Activated CD8-positive, alpha-beta memory T cell treated with anti-CD3 and anti-CD28 coated beads, Interleukin-2, amount 50 U/mL, for 48 hours (primary cell): ENCODE results near the gene SRRM2.
"Not testable (repeated sequence)": the region's sequence is repeated elsewhere in the genome, so short reads cannot be mapped to it uniquely, and the experiment has no call there.

Source experiments
- DNase-seq: peaks from one replicate; pipeline ENCODE4 v3.0.0-alpha.2; 2020

SRRM2 gene

DNA sequence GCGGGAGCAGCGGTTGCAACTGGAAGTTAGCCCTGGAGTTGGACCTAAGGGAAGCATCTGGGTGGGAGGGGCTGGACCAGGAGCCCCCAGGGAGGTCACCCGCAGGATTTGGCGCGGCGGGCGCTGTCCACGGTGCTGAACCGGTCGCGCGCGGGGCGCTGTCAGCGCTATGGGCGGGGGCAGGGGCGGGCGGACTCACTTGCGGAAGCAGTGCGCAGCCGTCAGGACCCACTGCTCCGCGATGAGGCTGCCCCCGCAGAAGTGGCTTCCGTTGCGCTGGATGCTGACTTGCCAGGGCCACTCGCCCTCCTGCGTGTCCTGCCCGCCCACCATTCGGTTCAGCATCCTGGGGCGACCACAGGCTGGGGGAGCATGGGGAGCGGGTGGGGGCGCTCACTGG is 36.9 kb upstream of the SRRM2 start:
- peak; percentile 94 for DNase-seq

DNA sequence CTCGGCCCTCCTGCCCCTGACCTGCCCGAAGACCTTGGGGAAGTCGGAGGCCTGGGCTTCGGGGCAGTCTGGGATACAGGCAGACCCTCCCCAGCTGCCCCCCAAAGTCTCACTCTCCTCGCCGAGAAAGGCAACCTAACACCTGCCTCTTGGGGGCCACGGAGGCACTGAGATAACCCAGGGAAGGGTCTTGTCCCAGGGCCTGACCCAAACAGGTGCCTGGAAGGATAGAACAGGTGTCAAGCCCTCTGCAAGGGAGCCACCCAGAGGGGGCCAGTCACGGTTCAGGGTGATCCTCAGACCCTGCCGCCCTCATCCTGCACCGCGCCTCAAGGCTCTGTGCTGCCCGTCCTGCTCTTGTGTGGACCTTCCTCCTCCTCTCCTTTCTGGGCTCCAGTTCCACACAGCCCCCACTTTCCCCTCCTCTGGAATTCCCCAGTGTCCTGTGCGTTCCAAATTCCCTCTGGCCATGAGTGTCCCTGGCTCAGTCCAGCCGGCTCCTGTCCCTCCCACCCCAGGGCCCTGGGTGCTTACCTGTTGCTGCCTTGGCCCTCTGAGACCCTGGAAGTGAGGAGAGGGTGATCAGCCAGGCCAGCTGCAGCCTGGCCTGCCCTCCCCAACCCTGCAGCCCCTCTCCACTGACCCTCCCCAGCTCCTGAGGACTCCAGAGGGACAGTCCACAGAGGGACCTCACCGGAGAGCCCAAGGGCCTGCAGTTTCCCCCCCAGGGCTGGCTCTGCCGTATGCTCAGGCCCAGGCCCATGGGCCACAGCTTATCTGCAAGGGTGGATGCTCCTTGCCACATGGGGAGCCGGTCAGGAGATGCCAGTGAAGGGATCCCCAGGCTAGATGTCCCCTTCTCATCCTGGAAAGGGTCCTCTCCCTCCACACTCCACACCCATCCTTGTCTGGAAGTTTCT is 36.2 kb upstream of the SRRM2 start:
- DNase-seq: no peak

DNA sequence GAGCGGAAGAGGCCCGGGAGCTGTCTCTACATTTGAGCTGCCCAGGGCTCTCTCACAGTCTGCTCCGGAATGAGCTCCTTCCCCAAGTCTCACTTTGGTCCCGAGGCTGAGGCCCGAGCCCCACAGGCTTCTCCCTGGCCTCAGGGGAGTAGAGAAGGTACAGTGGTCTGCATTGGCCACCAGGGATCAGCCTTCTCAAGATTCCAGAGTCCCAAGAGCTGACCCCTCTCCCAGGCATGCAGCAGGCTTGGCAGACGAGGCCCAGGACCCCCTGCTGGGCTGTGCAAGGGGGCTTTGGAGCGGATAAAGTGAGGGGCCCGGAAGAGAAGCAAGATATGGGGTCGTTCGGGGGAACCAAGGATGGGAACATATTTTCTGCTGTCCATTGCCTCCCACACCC is 35.5 kb upstream of the SRRM2 start:
- no peak for DNase-seq

DNA sequence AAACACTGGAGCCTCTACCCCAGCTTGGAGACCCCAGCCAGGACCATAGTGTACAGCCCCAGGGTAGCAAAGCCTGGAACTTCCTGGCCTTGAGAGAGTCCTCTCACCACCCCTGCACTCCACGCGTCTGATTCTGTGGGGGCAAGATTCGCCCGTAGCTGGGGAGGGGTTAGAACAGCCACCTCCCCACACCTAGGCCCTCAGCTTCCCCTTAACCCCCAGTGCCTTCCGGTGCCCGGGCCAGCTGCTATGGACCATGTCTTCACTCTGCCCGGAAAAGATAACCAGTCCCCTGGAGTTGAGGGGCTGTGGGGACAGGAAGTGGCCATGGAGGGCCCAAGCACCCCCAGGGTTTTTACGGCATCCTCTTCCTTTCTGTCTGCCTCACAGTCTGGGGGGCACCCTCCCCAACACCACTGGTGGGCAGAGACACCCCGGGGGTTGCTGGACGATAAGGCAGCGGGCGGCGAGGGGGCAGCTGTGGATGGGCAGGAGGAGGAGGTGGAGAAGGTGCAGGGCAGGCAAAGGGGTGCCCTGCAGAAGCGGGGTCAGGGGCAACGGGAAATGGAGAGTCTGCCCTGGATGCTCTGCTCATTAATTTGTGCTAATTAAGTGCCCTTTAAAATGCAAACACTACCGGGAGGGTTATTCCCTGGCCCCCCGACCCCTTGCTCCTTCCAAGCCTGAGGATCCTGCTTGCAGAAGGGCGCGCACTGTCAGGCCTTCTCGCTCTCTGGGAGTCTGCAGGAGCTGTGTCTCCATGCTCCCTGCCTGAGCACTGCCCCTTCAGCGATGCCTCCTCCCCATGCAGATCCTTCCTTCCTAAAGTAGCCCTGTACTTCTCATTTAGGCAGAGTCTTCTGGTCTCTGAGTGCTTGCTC is 34.8 kb upstream of the SRRM2 start:
- DNase-seq: no peak

DNA sequence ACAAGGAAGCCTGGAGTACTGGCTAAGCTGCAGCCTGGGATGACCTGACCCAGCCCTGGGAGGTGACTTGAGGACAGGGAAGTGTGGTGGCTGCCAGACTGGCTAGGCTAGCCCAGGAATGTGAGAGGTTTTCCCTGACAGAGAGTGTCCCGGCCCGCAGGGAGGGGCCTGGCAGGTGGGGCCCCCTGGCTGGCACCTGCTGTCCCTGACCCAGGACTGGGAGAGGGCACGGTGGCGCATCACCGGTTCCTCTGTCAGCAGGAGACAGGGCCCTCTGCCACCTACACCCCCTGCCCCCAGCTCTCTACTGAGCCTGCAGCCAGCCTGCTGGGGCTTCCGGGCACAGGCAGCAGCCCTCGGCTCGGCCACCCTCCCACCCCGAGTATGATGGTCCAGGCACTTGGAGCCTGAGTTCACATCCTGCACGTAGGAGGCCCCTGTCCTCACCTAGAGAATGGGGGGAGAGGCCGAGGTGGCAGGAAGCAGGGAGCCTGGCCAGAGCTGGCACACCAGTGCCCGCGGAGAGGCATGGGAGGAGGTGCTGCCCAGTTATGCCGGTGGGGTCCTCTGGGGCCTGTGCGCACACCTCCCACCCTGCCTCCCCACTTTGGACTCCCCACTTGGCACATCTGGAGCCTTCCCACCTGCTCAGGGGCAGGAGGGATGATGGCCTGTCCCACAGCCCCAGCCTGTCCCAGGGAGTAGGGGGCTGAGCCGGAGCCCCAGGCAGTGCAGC is 32.9 kb upstream of the SRRM2 start:
- no peak for DNase-seq

DNA sequence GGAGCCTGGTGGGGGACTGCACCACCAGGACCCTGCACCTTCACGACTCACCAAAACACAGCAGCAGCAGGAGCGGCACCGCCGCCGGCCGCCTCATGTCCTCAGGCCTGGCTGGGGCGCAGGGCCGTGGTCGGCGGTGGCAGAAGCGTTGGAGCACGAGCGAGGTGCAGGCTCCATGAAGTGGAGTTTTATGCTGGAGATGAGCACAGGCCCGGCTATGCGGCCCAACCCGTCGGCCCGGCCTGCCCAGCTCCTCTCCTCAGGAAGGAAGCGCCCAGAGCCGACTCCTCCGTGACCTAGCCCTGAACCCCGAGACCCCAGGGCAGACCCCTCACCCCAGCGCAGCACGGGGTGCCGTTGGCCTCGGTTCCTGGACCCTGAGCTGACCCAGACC is 32.4 kb upstream of the SRRM2 start, which contains the start of gene PRSS27:
TSS of gene PRSS27 (minus strand) at position 161 of the 394 bp plus-strand sequence. CDS start at position 97, 64 bp downstream.
- DNase-seq: no peak

DNA sequence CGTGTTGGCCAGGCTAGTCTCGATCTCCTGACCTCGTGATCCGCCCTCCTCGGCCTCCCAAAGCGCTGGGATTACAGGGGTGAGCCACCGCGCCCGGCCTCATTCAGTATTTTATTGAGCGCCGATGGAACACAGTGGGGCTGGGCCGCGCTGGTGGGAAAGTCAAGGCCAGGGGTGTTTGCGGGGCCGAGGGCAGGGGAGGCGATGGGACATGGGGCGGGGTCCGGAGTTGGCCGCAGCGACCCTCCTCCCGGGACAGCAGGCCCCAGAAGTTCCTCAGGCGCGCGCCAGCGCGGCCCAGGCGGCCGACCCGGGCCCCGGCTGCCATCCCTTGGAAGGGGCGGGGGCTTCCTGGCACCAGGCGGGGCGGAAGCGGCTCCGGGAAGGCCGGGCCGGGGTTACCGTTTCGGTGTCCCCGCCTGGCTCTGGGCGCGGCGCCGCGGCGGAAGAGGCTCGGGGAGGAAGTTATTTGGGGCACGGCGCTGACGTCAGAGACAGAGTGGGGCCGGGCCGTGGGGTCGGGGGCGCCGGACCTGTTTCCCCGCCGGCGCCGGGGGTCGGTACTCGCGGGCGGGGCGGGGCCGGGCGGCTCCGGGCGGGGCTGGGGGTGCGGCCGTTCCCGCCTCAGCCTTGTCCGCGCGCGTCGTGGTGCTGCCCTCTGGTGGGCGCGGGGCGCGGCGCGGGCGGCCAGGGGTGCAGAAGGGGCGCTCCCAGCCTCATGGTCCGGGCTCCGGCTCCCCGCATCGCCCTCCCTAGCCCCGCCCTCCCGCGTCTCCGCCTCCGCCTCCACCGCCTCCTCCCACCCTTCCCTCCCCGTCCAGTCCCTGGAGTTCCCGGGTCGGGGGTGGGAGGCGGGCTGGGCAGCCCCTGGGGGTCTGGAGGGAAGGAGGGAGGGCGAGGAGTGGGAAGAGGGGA is 31.5 kb upstream of the SRRM2 start:
- peak; percentile 95 for DNase-seq

DNA sequence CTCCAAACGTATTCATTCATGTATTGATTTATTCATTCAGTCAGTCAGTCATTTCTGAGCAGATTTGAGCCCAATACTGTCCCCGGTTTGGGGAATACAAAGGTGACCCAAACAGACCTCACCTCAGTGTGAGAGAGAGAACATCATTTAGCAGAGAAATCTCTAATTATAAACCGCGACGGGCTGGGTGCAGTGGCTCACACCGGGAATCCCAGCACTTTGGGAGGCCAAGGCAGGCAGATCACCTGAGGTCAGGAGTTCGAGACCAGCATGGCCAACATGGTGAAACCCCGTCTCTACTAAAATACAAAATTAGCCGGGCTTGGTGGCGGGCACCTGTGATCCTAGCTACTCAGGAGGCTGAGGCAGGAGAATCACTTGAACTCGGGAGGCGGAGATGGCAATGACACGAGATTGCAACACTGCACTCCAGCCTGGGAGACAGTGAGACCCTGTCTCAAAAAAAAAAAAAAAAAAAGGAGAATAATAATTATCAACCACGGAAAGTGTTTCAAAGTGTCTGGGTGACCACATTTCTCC is 30.7 kb upstream of the SRRM2 start:
- not testable (repeated sequence) for DNase-seq

DNA sequence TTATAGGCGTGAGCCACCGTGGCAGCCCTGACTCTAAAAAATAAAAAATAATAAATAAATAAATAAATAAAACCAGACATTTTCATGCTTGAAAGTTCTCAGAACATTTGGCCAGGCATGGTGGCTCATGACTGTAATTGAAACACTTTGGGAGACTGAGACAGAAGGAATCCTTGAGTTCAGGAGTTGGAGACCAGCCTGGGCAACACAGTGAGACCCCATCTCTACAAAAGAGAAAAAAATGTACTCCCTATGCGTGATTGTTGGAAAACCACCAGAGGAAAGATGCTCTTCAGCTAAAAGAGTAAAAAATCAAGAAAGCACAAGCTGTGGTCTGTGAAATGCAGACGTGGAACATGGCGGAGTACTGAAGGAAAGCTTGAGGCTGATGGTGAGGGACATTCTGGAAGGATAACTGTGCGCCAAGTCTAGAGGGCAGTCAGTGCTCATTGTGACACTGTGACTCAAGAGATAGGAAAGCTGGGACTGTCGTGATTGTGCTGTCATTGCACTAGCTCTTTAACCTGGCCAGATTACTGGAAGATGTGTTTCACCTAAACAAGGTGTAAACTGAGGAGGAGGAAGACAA is 28.3 kb upstream of the SRRM2 start:
- no peak for DNase-seq

DNA sequence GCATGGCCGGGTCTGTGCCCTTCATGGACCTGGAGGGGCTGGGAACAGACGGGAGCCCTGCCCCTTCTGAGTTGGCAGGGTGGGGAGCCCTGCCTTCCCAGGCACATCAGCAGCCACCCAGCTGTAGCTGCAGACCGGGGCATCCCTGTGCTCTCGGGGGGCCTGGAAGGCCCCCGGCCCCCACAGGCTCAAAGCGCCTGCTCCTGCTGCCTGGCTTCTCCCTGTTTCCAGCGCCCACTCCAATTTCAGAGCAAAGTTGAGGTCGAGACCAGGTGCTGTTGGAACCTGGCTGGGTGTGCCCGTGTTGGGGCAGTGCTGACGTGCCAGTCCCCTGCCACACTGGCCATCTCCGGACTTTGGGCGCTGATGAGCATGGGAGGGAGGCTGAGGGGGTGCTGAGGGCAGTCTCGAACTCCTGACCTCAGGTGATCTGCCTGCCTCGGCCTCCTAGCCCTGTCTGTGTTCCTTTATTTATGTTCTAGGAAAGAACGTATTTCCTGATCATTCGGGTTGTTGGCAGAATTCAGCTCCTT is 27.6 kb upstream of the SRRM2 start:
- DNase-seq: no peak

DNA sequence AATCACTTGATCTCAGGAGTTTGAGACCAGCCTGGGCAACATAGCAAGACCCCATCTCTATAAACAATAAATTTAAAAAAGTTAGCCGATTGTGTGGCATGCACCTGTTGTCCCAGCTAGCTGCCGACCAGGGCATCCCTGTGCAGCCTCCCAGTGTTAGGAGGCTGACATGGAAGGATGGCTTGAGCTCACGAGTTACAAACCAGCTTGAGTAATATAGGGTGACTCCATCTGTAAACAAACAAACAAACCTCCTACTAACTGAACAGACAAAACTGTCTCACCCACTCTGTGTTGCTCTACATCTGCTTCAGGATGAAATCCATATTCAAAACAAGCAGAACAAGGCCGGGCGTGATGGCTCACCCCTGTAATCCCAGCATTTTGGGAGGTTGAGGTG is 25.5 kb upstream of the SRRM2 start:
- no peak for DNase-seq

DNA sequence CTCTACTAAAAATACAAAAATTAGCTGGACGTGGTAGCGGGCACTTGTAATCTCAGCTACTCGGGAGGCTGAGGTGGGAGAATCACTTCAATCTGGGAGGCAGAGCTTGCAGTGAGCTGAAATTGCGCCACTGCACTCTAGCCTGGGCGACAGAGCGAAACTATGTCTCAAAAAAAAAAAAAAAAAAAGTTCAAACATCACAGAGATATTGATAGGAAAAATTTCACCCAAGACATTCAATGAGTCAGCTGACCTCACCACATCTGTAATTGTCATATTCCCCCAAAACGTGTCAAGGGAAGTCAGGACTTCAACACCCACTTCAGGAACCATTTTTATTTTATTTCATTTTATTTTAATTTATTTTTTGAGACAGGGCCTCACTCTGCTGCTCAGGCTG is 24.4 kb upstream of the SRRM2 start:
- no peak for DNase-seq

DNA sequence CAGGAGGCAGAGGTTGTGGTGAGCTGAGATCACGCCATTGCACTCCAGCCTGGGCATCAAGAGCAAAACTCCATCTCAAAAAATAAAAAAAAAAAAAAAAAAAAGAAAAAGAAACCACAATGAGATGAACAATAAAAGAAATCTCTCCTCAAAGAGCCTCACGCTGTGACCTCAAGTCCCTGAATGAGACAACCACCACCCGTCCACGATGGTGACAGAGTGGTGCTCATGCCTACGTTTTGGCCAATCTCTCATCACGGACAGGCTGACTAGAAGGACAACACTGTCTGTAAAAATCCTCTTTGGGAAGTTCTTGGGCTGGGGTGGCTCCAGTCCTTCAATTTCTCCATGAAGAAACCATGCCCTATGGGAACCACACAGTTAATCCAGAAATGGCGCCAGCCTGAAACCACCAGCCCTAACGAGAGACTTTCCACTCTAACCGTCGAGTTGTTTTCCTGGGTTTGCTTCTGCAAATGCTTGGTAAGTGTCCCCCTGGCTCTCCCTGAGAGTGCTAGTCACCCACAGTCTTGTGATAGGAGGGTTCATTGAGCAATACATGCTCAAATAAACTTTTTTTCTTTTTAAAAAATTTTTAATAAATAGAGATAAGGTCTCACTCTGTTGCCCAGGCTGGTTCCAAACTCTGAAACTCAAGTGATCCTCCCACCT is 17.5 kb upstream of the SRRM2 start:
- no peak for DNase-seq

DNA sequence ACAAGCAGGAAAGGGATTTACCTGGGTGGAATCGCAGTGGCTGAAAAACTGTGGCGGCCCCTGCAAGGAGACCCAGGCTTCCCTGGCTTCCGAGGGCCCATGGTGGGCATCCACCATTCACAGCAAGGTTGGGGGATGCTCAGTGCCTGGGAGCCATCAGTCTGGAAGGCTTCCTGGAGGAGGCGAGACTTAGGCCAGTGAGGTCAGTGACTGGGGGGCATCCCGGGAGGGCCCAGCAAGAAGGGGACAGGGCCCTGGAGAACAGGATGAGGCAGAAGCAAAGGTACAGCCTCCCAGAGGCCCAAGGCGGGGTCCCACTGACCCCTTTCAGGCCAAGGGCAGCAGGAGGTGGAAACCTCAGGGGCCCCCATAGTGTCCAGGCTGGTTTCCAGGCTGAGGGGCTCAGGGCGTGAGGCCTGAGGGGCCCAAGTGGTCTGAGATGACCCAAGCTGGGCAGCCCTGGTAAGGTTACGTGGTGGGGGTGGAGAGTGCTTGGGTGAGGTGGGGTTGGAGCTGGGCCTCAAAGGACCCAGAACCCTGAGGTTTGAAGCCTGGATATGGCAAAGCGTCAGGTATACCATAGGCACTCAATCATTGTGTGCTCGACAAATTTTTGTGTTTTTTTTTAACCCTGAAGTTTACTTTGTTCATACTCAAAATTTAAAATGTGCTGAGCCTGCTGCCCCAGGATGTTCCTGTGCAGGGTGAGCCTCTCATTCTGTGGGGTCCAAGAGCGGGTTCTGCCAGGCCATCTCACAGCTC is 15.8 kb upstream of the SRRM2 start:
- no peak for DNase-seq

DNA sequence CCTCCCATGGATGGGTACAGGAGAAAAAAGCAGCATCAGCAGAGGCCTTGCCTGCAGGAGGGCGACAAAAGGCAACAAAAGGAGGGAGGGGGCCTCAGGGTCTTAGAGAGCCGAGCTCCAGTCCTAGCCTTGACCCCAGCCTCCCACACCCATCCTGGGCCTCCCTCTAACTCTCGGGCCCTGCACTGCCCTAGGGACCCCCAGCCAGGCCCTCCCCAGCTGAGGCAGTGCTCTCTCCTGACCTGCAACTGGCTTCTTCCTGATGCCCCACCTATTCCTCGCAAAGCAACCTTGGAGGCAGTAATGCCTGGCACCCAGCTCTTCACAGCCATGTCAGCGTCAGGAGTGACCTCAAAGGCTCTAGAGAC is 15.2 kb upstream of the SRRM2 start:
- no peak for DNase-seq

DNA sequence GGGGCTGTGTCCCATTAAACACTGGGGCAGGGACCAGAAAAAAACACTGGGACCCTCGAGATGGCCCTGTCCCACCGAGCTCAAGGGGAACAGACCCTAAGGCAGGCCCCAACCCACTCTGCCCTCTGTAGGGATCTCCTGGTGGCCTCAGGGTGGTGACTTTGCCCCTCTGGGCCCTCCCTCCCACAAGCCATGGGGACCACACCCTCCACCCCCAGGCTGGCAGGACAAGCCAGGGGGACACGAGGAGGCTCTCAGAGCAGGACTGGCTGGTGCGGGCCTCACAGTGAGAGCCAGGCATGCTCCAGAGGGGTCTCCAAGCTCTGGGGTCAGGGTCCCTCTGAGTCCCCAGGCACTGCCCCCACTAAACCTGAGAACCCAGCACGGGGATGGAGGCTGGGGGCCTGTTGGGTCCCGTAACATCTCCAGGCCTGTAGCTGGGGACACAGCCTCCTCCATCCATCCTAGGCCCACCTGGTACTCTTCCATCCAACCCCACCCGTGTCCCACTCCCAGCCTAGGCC is 14.5 kb upstream of the SRRM2 start:
- DNase-seq: no peak

DNA sequence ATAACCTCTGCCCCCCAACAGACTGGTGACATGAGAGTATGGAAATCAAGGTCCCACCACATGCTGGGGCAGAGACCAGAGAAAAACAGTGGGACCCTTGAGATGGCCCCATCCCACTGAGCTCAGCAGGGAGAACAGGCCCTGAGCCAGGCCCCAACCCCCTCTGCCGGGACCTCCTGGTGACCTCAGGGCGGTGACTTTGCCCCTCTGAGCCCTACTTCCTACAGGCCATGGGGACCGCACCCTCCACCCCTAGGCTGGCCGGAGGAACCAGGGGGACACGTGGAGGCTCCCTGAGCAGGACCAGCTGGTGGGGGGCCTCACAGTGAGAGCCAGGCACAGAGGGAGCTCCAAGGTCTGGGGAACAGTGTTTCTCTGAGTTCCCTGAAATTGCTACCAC is 13.8 kb upstream of the SRRM2 start:
- DNase-seq: no peak

DNA sequence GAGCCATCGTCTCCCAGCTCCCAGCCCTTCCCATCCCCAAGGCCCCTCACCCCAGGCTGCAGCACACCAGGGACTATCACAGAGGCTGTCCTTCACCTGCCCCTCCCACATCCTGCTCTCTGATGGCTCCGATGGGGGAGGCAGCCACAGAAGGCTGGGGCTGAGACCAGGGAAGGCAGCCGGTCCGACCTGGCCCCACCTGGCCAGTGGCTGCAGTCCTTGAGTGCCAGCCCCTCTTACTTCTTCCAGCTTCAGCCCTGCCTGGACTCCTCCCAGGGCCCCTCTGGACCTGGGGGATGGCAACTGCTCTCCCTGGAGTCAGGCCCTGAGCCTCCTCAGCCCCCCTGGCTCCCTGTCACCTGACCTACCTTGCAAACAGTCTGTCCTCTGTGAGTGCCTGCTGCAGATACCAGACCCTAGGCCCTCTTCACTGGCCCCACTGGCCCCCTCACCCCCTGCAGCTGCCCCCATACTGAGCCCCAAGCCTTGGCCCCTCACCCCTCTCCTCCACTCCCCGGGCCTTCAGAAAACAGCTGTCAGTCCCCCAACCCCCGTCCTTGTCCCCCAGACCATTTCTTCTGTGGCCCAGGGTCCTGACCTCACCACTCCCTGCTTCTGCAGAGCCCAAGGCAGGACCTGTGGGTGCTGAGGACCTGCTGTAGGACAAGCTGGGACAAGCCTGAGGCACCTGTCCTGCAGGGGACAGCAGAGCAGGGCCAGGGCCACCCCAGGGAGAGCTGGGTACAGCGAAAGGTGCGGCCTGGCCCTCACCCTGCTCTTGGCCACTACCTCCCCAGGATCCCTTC is 12.6 kb upstream of the SRRM2 start:
- DNase-seq: no peak

DNA sequence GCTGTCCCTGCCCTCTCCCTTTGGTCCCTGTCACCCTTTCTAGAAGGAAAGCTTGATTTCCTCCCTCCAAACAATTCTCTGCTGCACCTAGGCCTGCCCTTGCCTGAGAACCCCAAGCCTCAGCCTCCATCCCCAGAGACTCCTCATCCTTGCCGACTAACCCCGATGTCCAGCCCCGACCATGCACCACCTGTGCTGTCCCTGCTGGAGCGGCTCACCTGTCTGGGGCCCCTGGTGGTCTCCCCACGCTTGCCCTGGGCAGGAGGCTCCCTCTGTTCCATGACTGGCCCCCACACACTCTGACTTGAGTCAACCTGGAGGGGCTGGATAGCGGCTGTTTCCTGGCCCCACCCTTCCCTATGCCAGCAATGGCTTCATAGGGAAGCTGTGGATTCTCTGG is 12.0 kb upstream of the SRRM2 start:
- DNase-seq: no peak
